ENCODE data around the gene KRTAP10-3.
"Not testable (repeated sequence)": the region's sequence is repeated elsewhere in the genome, so short reads cannot be mapped to it uniquely, and the experiment has no call there.

Gene KRTAP10-3

GRCh38 chr21:44558695-44559094, at the start of gene KRTAP10-3:
Gene KRTAP10-3, minus strand, starts transcription at chr21:44558795. Its CDS starts 80 bp downstream, at chr21:44558715.
- DNase-seq, result no peak

- DNase-seq, result no peak
Measured at GRCh38 chr21:44606495-44606894, 47.9 kb upstream of the KRTAP10-3 start.

GRCh38 chr21:44603911-44604310, 45.3 kb upstream of the KRTAP10-3 start:
- no peak for DNase-seq

GRCh38 chr21:44603109-44603875, 44.7 kb upstream of the KRTAP10-3 start:
- DNase-seq, result no peak

GRCh38 chr21:44602463-44602850, 43.9 kb upstream of the KRTAP10-3 start:
- no peak for DNase-seq

GRCh38 chr21:44601596-44602462, 43.2 kb upstream of the KRTAP10-3 start:
- peak; percentile 60 to 83 for DNase-seq

- DNase-seq, result peak in 1 of 2 experiments; percentile 57
Measured at GRCh38 chr21:44601091-44601490, 42.5 kb upstream of the KRTAP10-3 start.

- DNase-seq, result not testable (repeated sequence)
Measured at GRCh38 chr21:44600118-44600978, 41.8 kb upstream of the KRTAP10-3 start, which contains the start of gene KRTAP10-7. Gene KRTAP10-7, plus strand, starts transcription at chr21:44600597. Its CDS starts 25 bp downstream, at chr21:44600622.

GRCh38 chr21:44599264-44600029, 40.9 kb upstream of the KRTAP10-3 start:
- no peak for DNase-seq

GRCh38 chr21:44598061-44598460, 39.5 kb upstream of the KRTAP10-3 start:
- DNase-seq, result no peak

GRCh38 chr21:44596068-44596725, 37.6 kb upstream of the KRTAP10-3 start:
- no peak for DNase-seq

GRCh38 chr21:44595524-44595923, 36.9 kb upstream of the KRTAP10-3 start:
- no peak for DNase-seq

- no peak for DNase-seq
Measured at GRCh38 chr21:44594406-44594916, 35.9 kb upstream of the KRTAP10-3 start.

GRCh38 chr21:44593598-44594405, 35.2 kb upstream of the KRTAP10-3 start:
- DNase-seq, result no peak

- DNase-seq, result peak in 1 of 2 experiments; percentile 24
Measured at GRCh38 chr21:44592446-44593311, 34.1 kb upstream of the KRTAP10-3 start, which contains the start of gene KRTAP10-6. Gene KRTAP10-6, minus strand, starts transcription at chr21:44592505. Its CDS starts 21 bp downstream, at chr21:44592484.

GRCh38 chr21:44591801-44592130, 33.2 kb upstream of the KRTAP10-3 start:
- DNase-seq, result not testable (repeated sequence)

- DNase-seq, result peak in 1 of 2 experiments; percentile 42
Measured at GRCh38 chr21:44590897-44591800, 32.6 kb upstream of the KRTAP10-3 start.

- no peak for DNase-seq
Measured at GRCh38 chr21:44590311-44590721, 31.7 kb upstream of the KRTAP10-3 start.
